Measurements from ENCODE around the gene LYPD6.

The LYPD6 gene

GRCh38 chr2:149342509-149342908 lies 12.1 kb downstream of the LYPD6 start:
- Histone ChIP-seq H3K79me2 (ENCODE audit: control insufficient read depth, insufficient read depth, low read length, poor library complexity) (peaks cover 8% of the 10 kb centered on the region), H2BK12ac (ENCODE audit: low read length) (no peak overlapping the region), H3K23ac (ENCODE audit: low read length) (no peak overlapping the region), H3K4me1 (ENCODE audit: control insufficient read depth in 1 of 2, insufficient read depth in 2 of 2, low read length in 2 of 2) (peaks cover 8 to 14% of the 10 kb centered on the region in 2 experiments), H3K18ac (ENCODE audit: low read length) (no peak overlapping the region), H3K4me3 (ENCODE audit: low read depth, low read length) (no peak overlapping the region), H3K4me2 (ENCODE audit: low read length) (no peak overlapping the region), H4K91ac (ENCODE audit: low read depth, low read length) (no peak overlapping the region), H2AFZ (ENCODE audit: insufficient read depth, low read length, poor library complexity) (no peak overlapping the region), H4K8ac (ENCODE audit: low read depth, low read length) (no peak overlapping the region), H2AK5ac (ENCODE audit: low read length) (no peak overlapping the region), H3K9ac (ENCODE audit: low read length) (no peak overlapping the region), H3K79me1 (ENCODE audit: low read length) (peaks cover 11% of the 10 kb centered on the region), H2BK5ac (ENCODE audit: low read depth, low read length, poor library complexity) (no peak overlapping the region), H3K9me3 (ENCODE audit: insufficient read depth, low read depth, low read length) (no peaks in the 10 kb centered on the region), H3K4ac (ENCODE audit: low read depth, low read length) (no peak overlapping the region), H4K12ac (ENCODE audit: low read depth, low read length) (no peak overlapping the region), H3K27ac (ENCODE audit: low read depth, low read length) (no peak overlapping the region), H2BK120ac (ENCODE audit: insufficient read depth, low read length, poor library complexity) (no peak overlapping the region), H3K14ac (ENCODE audit: low read length) (no peak overlapping the region), H3K27me3 (ENCODE audit: insufficient read depth, low read length) (no peaks in the 10 kb centered on the region), H3K36me3 (ENCODE audit: control insufficient read depth in 1 of 2, insufficient read depth in 2 of 2, low read length in 2 of 2) (no peaks in the 10 kb centered on the region)
- no CpG with 5 or more reads among the region's 1 CpG for WGBS (ENCODE audit: extremely low coverage, insufficient coverage, insufficient read length)
- no peak for DNase-seq

- Histone ChIP-seq H3K27me3 (ENCODE audit: insufficient read depth, low read length) (no peaks in the 10 kb centered on the region), H2AK5ac (ENCODE audit: low read length) (no peak overlapping the region), H2BK5ac (ENCODE audit: low read depth, low read length, poor library complexity) (no peak overlapping the region), H2BK120ac (ENCODE audit: insufficient read depth, low read length, poor library complexity) (no peak overlapping the region), H3K79me2 (ENCODE audit: control insufficient read depth, insufficient read depth, low read length, poor library complexity) (peaks cover 7% of the 10 kb centered on the region), H3K9ac (ENCODE audit: low read length) (no peak overlapping the region), H3K27ac (ENCODE audit: low read depth, low read length) (no peak overlapping the region), H3K4ac (ENCODE audit: low read depth, low read length) (no peak overlapping the region), H3K79me1 (ENCODE audit: low read length) (peaks cover 11% of the 10 kb centered on the region), H2AFZ (ENCODE audit: insufficient read depth, low read length, poor library complexity) (no peak overlapping the region), H3K4me3 (ENCODE audit: low read depth, low read length) (no peak overlapping the region), H3K23ac (ENCODE audit: low read length) (no peak overlapping the region), H3K36me3 (ENCODE audit: control insufficient read depth in 1 of 2, insufficient read depth in 2 of 2, low read length in 2 of 2) (no peaks in the 10 kb centered on the region), H3K18ac (ENCODE audit: low read length) (no peak overlapping the region), H3K9me3 (ENCODE audit: insufficient read depth, low read depth, low read length) (no peaks in the 10 kb centered on the region), H4K91ac (ENCODE audit: low read depth, low read length) (no peak overlapping the region), H4K12ac (ENCODE audit: low read depth, low read length) (no peak overlapping the region), H4K8ac (ENCODE audit: low read depth, low read length) (no peak overlapping the region), H2BK12ac (ENCODE audit: low read length) (no peak overlapping the region), H3K4me1 (ENCODE audit: control insufficient read depth in 1 of 2, insufficient read depth in 2 of 2, low read length in 2 of 2) (peaks cover 9 to 18% of the 10 kb centered on the region in 2 experiments), H3K14ac (ENCODE audit: low read length) (no peak overlapping the region), H3K4me2 (ENCODE audit: low read length) (no peak overlapping the region)
- no CpG with 5 or more reads among the region's 2 CpGs for WGBS (ENCODE audit: extremely low coverage, insufficient coverage, insufficient read length)
- DNase-seq, result no peak
Observed at GRCh38 chr2:149344105-149344504, 13.7 kb downstream of the LYPD6 start.

- Histone ChIP-seq H4K12ac (ENCODE audit: low read depth, low read length) (no peak overlapping the region), H4K8ac (ENCODE audit: low read depth, low read length) (no peak overlapping the region), H3K14ac (ENCODE audit: low read length) (no peak overlapping the region), H3K9me3 (ENCODE audit: insufficient read depth, low read depth, low read length) (no peaks in the 10 kb centered on the region), H3K27me3 (ENCODE audit: insufficient read depth, low read length) (no peaks in the 10 kb centered on the region), H2BK120ac (ENCODE audit: insufficient read depth, low read length, poor library complexity) (no peak overlapping the region), H3K79me1 (ENCODE audit: low read length) (peaks cover 10% of the 10 kb centered on the region), H3K4me1 (ENCODE audit: control insufficient read depth in 1 of 2, insufficient read depth in 2 of 2, low read length in 2 of 2) (peaks cover 8 to 18% of the 10 kb centered on the region in 2 experiments), H2BK12ac (ENCODE audit: low read length) (no peak overlapping the region), H3K4me3 (ENCODE audit: low read depth, low read length) (no peak overlapping the region), H4K91ac (ENCODE audit: low read depth, low read length) (no peak overlapping the region), H3K23ac (ENCODE audit: low read length) (no peak overlapping the region), H2BK5ac (ENCODE audit: low read depth, low read length, poor library complexity) (no peak overlapping the region), H3K4ac (ENCODE audit: low read depth, low read length) (peak overlapping the region; percentile 27), H3K79me2 (ENCODE audit: control insufficient read depth, insufficient read depth, low read length, poor library complexity) (peaks cover 9% of the 10 kb centered on the region), H2AK5ac (ENCODE audit: low read length) (no peak overlapping the region), H3K9ac (ENCODE audit: low read length) (no peak overlapping the region), H3K4me2 (ENCODE audit: low read length) (no peak overlapping the region), H3K27ac (ENCODE audit: low read depth, low read length) (no peak overlapping the region), H2AFZ (ENCODE audit: insufficient read depth, low read length, poor library complexity) (no peak overlapping the region), H3K36me3 (ENCODE audit: control insufficient read depth in 1 of 2, insufficient read depth in 2 of 2, low read length in 2 of 2) (peaks cover 2% of the 10 kb centered on the region in 2 experiments), H3K18ac (ENCODE audit: low read length) (no peak overlapping the region)
- no peak for DNase-seq
- no CpG with 5 or more reads among the region's 2 CpGs for WGBS (ENCODE audit: extremely low coverage, insufficient coverage, insufficient read length)
Observed at GRCh38 chr2:149346272-149346671, 15.9 kb downstream of the LYPD6 start.

GRCh38 chr2:149348291-149348690 lies 17.9 kb downstream of the LYPD6 start:
- peaks cover 4 to 11% of the 10 kb centered on the region in 2 experiments for H3K4me1 ChIP-seq (ENCODE audit: control insufficient read depth in 1 of 2, insufficient read depth in 2 of 2, low read length in 2 of 2)
- WGBS (ENCODE audit: extremely low coverage, insufficient coverage, insufficient read length), result no CpG with 5 or more reads among the region's 2 CpGs

More at GRCh38 chr2:149348291-149348690, 17.9 kb downstream of the LYPD6 start:
- Histone ChIP-seq H3K36me3 (ENCODE audit: control insufficient read depth in 1 of 2, insufficient read depth in 2 of 2, low read length in 2 of 2) (peaks cover 3 to 5% of the 10 kb centered on the region in 2 experiments), H3K4ac (ENCODE audit: low read depth, low read length) (peak overlapping the region; percentile 10), H3K14ac (ENCODE audit: low read length) (no peak overlapping the region), H2BK12ac (ENCODE audit: low read length) (no peak overlapping the region), H3K18ac (ENCODE audit: low read length) (no peak overlapping the region), H3K4me2 (ENCODE audit: low read length) (no peak overlapping the region), H2AFZ (ENCODE audit: insufficient read depth, low read length, poor library complexity) (no peak overlapping the region), H3K9ac (ENCODE audit: low read length) (no peak overlapping the region), H4K91ac (ENCODE audit: low read depth, low read length) (no peak overlapping the region), H4K12ac (ENCODE audit: low read depth, low read length) (no peak overlapping the region), H3K23ac (ENCODE audit: low read length) (no peak overlapping the region), H4K8ac (ENCODE audit: low read depth, low read length) (no peak overlapping the region), H3K79me2 (ENCODE audit: control insufficient read depth, insufficient read depth, low read length, poor library complexity) (peaks cover 9% of the 10 kb centered on the region), H2BK5ac (ENCODE audit: low read depth, low read length, poor library complexity) (no peak overlapping the region), H3K9me3 (ENCODE audit: insufficient read depth, low read depth, low read length) (no peaks in the 10 kb centered on the region), H3K27me3 (ENCODE audit: insufficient read depth, low read length) (no peaks in the 10 kb centered on the region), H2BK120ac (ENCODE audit: insufficient read depth, low read length, poor library complexity) (no peak overlapping the region), H3K27ac (ENCODE audit: low read depth, low read length) (no peak overlapping the region), H2AK5ac (ENCODE audit: low read length) (no peak overlapping the region), H3K4me3 (ENCODE audit: low read depth, low read length) (no peak overlapping the region), H3K79me1 (ENCODE audit: low read length) (peaks cover 3% of the 10 kb centered on the region)
- peak in 1 of 2 donors; percentile 53 for DNase-seq
